ENCODE results near the gene EBF3.
A peak's percentile ranks its signal among the peaks of the same experiment; 100 is the strongest.

Gene EBF3

GRCh38 chr10:129919358-129919757 is 44.7 kb downstream of the EBF3 start:
- intact Hi-C loops (cut with DNase I; ENCODE audit: low total_unique reads), result no loop called here
- Histone ChIP-seq H3K36me3 (no peaks in the 10 kb centered on the region), H3K4me1 (no peaks in the 10 kb centered on the region), H3K4me3 (no peak overlapping the region), H3K9me3 (no peaks in the 10 kb centered on the region), H3K27me3 (no peaks in the 10 kb centered on the region), H3K27ac (no peak overlapping the region)
- TF ChIP-seq CTCF (IDR thresholded peaks at IDR 0.05), result no peak
- DNase-seq, result peak in 1 of 2 donors; percentile 35

- Histone ChIP-seq H3K9me3 (no peaks in the 10 kb centered on the region), H3K27me3 (no peaks in the 10 kb centered on the region), H3K27ac (no peak overlapping the region), H3K36me3 (no peaks in the 10 kb centered on the region), H3K4me3 (no peak overlapping the region), H3K4me1 (no peaks in the 10 kb centered on the region)
- intact Hi-C loops (cut with DNase I; ENCODE audit: low total_unique reads), result no loop called here
- DNase-seq, result peak in 1 of 2 donors; percentile 40
- TF ChIP-seq CTCF (IDR thresholded peaks at IDR 0.05), result no peak
Observed at GRCh38 chr10:129918836-129919235, 45.2 kb downstream of the EBF3 start.

- no peak for TF ChIP-seq CTCF (IDR thresholded peaks at IDR 0.05)
- Histone ChIP-seq H3K4me3 (no peak overlapping the region), H3K36me3 (no peaks in the 10 kb centered on the region), H3K27ac (no peak overlapping the region), H3K27me3 (no peaks in the 10 kb centered on the region), H3K9me3 (no peaks in the 10 kb centered on the region), H3K4me1 (no peaks in the 10 kb centered on the region)
- intact Hi-C loops (cut with DNase I; ENCODE audit: low total_unique reads), result no loop called here
- peak in 1 of 2 donors; percentile 35 for DNase-seq
Observed at GRCh38 chr10:129918401-129918800, 45.7 kb downstream of the EBF3 start.

- TF ChIP-seq CTCF (IDR thresholded peaks at IDR 0.05), result no peak
- no peaks in the 10 kb centered on the region for H3K36me3 ChIP-seq
- intact Hi-C loops (cut with DNase I; ENCODE audit: low total_unique reads), result no loop called here
- H3K9me3 ChIP-seq, result no peaks in the 10 kb centered on the region
- H3K27me3 ChIP-seq, result no peaks in the 10 kb centered on the region
- H3K4me1 ChIP-seq, result no peaks in the 10 kb centered on the region
- peak in 1 of 2 donors; percentile 46 for DNase-seq
- H3K4me3 ChIP-seq, result no peak overlapping the region
- H3K27ac ChIP-seq, result no peak overlapping the region
Observed at GRCh38 chr10:129917936-129918335, 46.1 kb downstream of the EBF3 start.

- Histone ChIP-seq H3K9me3 (no peaks in the 10 kb centered on the region), H3K27ac (no peak overlapping the region)
- no peak for TF ChIP-seq CTCF (IDR thresholded peaks at IDR 0.05)
Observed at GRCh38 chr10:129916506-129916995, 47.5 kb downstream of the EBF3 start.

More at GRCh38 chr10:129916506-129916995, 47.5 kb downstream of the EBF3 start:
- peak in 1 of 2 donors; percentile 48 for DNase-seq
- intact Hi-C loops (cut with DNase I; ENCODE audit: low total_unique reads), result no loop called here
- Histone ChIP-seq H3K36me3 (no peaks in the 10 kb centered on the region), H3K27me3 (no peaks in the 10 kb centered on the region), H3K4me1 (no peaks in the 10 kb centered on the region), H3K4me3 (no peak overlapping the region)

All from tibial artery (tissue), 4 donors.